ENCODE measurements around the gene CTSA.

Gene CTSA

GRCh38 chr20:45944151-45944964 lies 53.2 kb downstream of the CTSA start:
- no peak for DNase-seq

- no peak for DNase-seq
Observed at GRCh38 chr20:45944965-45945677, 54.0 kb downstream of the CTSA start.

- peak; percentile 76 for DNase-seq
Observed at GRCh38 chr20:45945678-45946148, 54.6 kb downstream of the CTSA start.

GRCh38 chr20:45946149-45946970 lies 55.2 kb downstream of the CTSA start:
- DNase-seq: peak; percentile 88

- DNase-seq: no peak
Observed at GRCh38 chr20:45947110-45947866, 56.2 kb downstream of the CTSA start.

- no peak for DNase-seq
Observed at GRCh38 chr20:45948261-45948733, 57.2 kb downstream of the CTSA start.
